SK-N-SH (cell line): ENCODE data around the gene GPLD1. TPM values are rescaled to one million over a fixed set of nuclear protein-coding genes. Genes with fewer than 3 reads are reported as not detected.

ENCODE experiments used
- CTCF ChIA-PET: fragments of 300-600, 350-600 bp; formaldehyde crosslinking; extraction: SDS; loops from one replicate; lab custom pipeline; 2021; lab: Yijun Ruan, JAX
- POLR2A ChIA-PET: fragments of 350-600 bp; sonication (Branson Sonifier 250); formaldehyde crosslinking; extraction: SDS; loops from one replicate; lab custom pipeline; 2020; ENCODE audit warnings: antibody characterized with exemption, inconsistent platforms; lab: Yijun Ruan, JAX
- DNase-seq: peaks from one replicate; pipeline ENCODE4 v3.0.0; 2012
- H2AFZ ChIP-seq: fragments of 200-600 bp; sonication (generic); 2 replicates; pipeline ENCODE4 v1.8.1; 2016; ENCODE audit warnings: antibody characterized with exemption, mild to moderate bottlenecking, low read depth
- H3F3A ChIP-seq: fragments of 200-600 bp; sonication (generic); replicated peaks from 2 replicates; pipeline ENCODE3; 2016; ENCODE audit warnings: antibody characterized with exemption, mild to moderate bottlenecking; ENCODE audit not compliant: insufficient read depth
- H3K27ac ChIP-seq, 2 experiments: fragments of 200-500 bp in 1 of 2; fragments of 200-600 bp in 1 of 2; sonication (Bioruptor generic) in 1 of 2; sonication (generic), shearing (Covaris generic) in 1 of 2; 2 replicates each; pipeline versions ENCODE4 v1.5.1 to v1.6.1; 2014 to 2016; ENCODE audit warnings: low read depth in 2 of 2, inconsistent platforms in 1 of 2, low read length in 1 of 2, mild to moderate bottlenecking in 1 of 2, mixed read lengths in 1 of 2
- H3K27me3 ChIP-seq: fragments of 200-600 bp; sonication (generic), shearing (Covaris generic); 2 replicates; pipeline ENCODE4 v1.6.1; 2016; ENCODE audit warnings: mixed run types; ENCODE audit not compliant: insufficient read depth
- H3K36me3 ChIP-seq, 2 experiments: fragments of 200-500 bp in 1 of 2; fragments of 200-600 bp in 1 of 2; sonication (Bioruptor generic) in 1 of 2; sonication (generic) in 1 of 2; replicated peaks in 1 of 2; 2 replicates each; pipeline versions ENCODE3 to v1.5.1; 2014 to 2016; ENCODE audit warnings: low read length in 1 of 2, mild to moderate bottlenecking in 1 of 2; ENCODE audit not compliant: insufficient read depth in 2 of 2, control insufficient read depth in 1 of 2
- H3K4me1 ChIP-seq, 2 experiments: fragments of 200-500 bp in 1 of 2; fragments of 200-600 bp in 1 of 2; sonication (Bioruptor generic) in 1 of 2; sonication (generic), shearing (Covaris generic) in 1 of 2; 2 replicates each; pipeline versions ENCODE4 v1.5.1 to v1.6.1; 2014 to 2016; ENCODE audit warnings: low read depth in 1 of 2, low read length in 1 of 2, mixed run types in 1 of 2; ENCODE audit not compliant: insufficient read depth in 2 of 2, control insufficient read depth in 1 of 2
- H3K4me2 ChIP-seq: fragments of 200-600 bp; sonication (generic), shearing (Covaris generic); 2 replicates; pipeline ENCODE4 v1.6.1; 2017; ENCODE audit warnings: mixed run types
- H3K4me3 ChIP-seq, 2 experiments: fragments of 200-500 bp in 1 of 2; fragments of 200-600 bp in 1 of 2; sonication (Bioruptor generic) in 1 of 2; sonication (generic), shearing (Covaris generic) in 1 of 2; 2 replicates each; pipeline versions ENCODE4 v1.5.1 to v1.8.1; 2014 to 2016; ENCODE audit warnings: low read depth in 2 of 2, inconsistent platforms in 1 of 2, low read length in 1 of 2, mild to moderate bottlenecking in 1 of 2, mixed read lengths in 1 of 2, moderate library complexity in 1 of 2
- H3K79me2 ChIP-seq: fragments of 200-600 bp; sonication (generic); 2 replicates; pipeline ENCODE4 v1.8.1; 2017; ENCODE audit warnings: mild to moderate bottlenecking; ENCODE audit not compliant: insufficient read depth
- H3K9ac ChIP-seq: fragments of 200-600 bp; sonication (generic); 2 replicates; pipeline ENCODE4 v1.6.1; 2017; ENCODE audit warnings: mixed run types
- H3K9me2 ChIP-seq: fragments of 200-600 bp; sonication (generic); 2 replicates; pipeline ENCODE4 v1.6.1; 2017; ENCODE audit warnings: mixed run types
- H3K9me3 ChIP-seq: fragments of 200-600 bp; sonication (generic); 2 replicates; pipeline ENCODE4 v1.6.1; 2017; ENCODE audit warnings: mixed run types, mild to moderate bottlenecking, moderate library complexity
- H4K20me1 ChIP-seq: fragments of 200-600 bp; sonication (generic); 2 replicates; pipeline ENCODE4 v1.6.1; 2017; ENCODE audit warnings: mild to moderate bottlenecking, mixed run types; ENCODE audit not compliant: insufficient read depth
- CTCF ChIP-seq: fragments of 200-600 bp; sonication (generic); IDR thresholded peaks from 2 replicates; pipeline ENCODE4 v1.6.1; 2017; ENCODE audit warnings: antibody characterized with exemption, mild to moderate bottlenecking, moderate library complexity
- ELF1 ChIP-seq: IDR thresholded peaks from 2 replicates; pipeline ENCODE4 v1.4.0; 2012
- EP300 ChIP-seq, 2 experiments: IDR thresholded peaks; 2 replicates each; pipeline versions ENCODE4 v1.4.0 to v1.6.1; 2012; ENCODE audit warnings: borderline replicate concordance in 1 of 2, low read depth in 1 of 2, low read length in 1 of 2
- EZH2phosphoT487 ChIP-seq: fragments of 200-600 bp; sonication (generic); IDR thresholded peaks from 2 replicates; pipeline ENCODE4 v1.6.1; 2017; ENCODE audit warnings: low read depth, mixed run types, mild to moderate bottlenecking, antibody characterized with exemption, moderate library complexity, borderline replicate concordance
- FOXJ3 ChIP-seq: sonication (generic); formaldehyde crosslinking; IDR thresholded peaks from 2 replicates; pipeline ENCODE4 v1.5.1; 2020; ENCODE audit warnings: mild to moderate bottlenecking, missing genetic modification reagents
- FOXM1 ChIP-seq: IDR thresholded peaks from 2 replicates; pipeline ENCODE4 v1.4.0; 2012; ENCODE audit warnings: low read depth, mild to moderate bottlenecking
- GATA2 ChIP-seq: sonication (generic); formaldehyde crosslinking; IDR thresholded peaks from 2 replicates; pipeline ENCODE4 v1.5.0; 2020; ENCODE audit warnings: mild to moderate bottlenecking, missing genetic modification reagents
- JUND ChIP-seq: IDR thresholded peaks from 2 replicates; pipeline ENCODE4 v1.4.0; 2012
- MXI1 ChIP-seq: IDR thresholded peaks from 2 replicates; pipeline ENCODE4 v1.6.1; 2012; ENCODE audit warnings: mild to moderate bottlenecking, low read depth, low read length, improper control_type of control experiment
- NFIC ChIP-seq: IDR thresholded peaks from 2 replicates; pipeline ENCODE4 v1.4.0; 2012; ENCODE audit warnings: borderline replicate concordance
- NRF1 ChIP-seq: IDR thresholded peaks from 2 replicates; pipeline ENCODE4 v1.6.1; 2012; ENCODE audit warnings: low read depth, mild to moderate bottlenecking, low read length
- PBX3 ChIP-seq: IDR thresholded peaks from 2 replicates; pipeline ENCODE4; 2012
- RAD21 ChIP-seq: IDR thresholded peaks from 2 replicates; pipeline ENCODE4 v1.6.1; 2012; ENCODE audit warnings: mild to moderate bottlenecking, low read length
- RFX5 ChIP-seq: IDR thresholded peaks from 2 replicates; pipeline ENCODE4 v1.6.1; 2012; ENCODE audit warnings: mild to moderate bottlenecking, improper control_type of control experiment, low read length
- RXRA ChIP-seq: IDR thresholded peaks from 2 replicates; pipeline ENCODE4 v1.4.0; 2012; ENCODE audit warnings: low read depth, mild to moderate bottlenecking, borderline replicate concordance
- SIN3A ChIP-seq: IDR thresholded peaks from 2 replicates; pipeline ENCODE4 v1.6.1; 2012; ENCODE audit warnings: low read depth, mild to moderate bottlenecking, low read length, moderate library complexity, borderline replicate concordance
- SMC3 ChIP-seq: IDR thresholded peaks from 2 replicates; pipeline ENCODE4 v1.6.1; 2012; ENCODE audit warnings: low read depth, low read length, improper control_type of control experiment
- TAF1 ChIP-seq: IDR thresholded peaks from 2 replicates; pipeline ENCODE4 v1.6.1; 2012; ENCODE audit warnings: low read depth, mild to moderate bottlenecking, low read length, moderate library complexity, borderline replicate concordance
- TCF12 ChIP-seq: IDR thresholded peaks from 2 replicates; pipeline ENCODE4 v1.4.0; 2012
- TEAD4 ChIP-seq: IDR thresholded peaks from 2 replicates; pipeline ENCODE4 v1.4.0; 2012; ENCODE audit warnings: mild to moderate bottlenecking, borderline replicate concordance; ENCODE audit not compliant: insufficient read depth
- USF1 ChIP-seq: IDR thresholded peaks from 2 replicates; pipeline ENCODE4 v1.4.0; 2012; ENCODE audit warnings: low read depth, borderline replicate concordance
- YY1 ChIP-seq: IDR thresholded peaks from 2 replicates; pipeline ENCODE4 v1.4.0; 2012; ENCODE audit warnings: low read depth, mild to moderate bottlenecking
- ZBTB33 ChIP-seq: IDR thresholded peaks from 2 replicates; pipeline ENCODE4 v1.4.0; 2012; ENCODE audit warnings: low read depth, borderline replicate concordance
- WGBS: methylation state at CpG from one replicate; pipeline ENCODE4 v1.1.6; 2017; ENCODE audit warnings: low lambda C conversion rate; 5-methylcytosine and 5-hydroxymethylcytosine counted together
- polyA plus RNA-seq, 3 experiments: library from polyadenylated mRNA; depleted of rRNA; stranded (reverse); fragments of >200 nt; gene quantifications; 2 replicates each; pipeline ENCODE4 v1.2.3, GENCODE V29; 2012

Gene GPLD1
- polyA plus RNA-seq, 1 of the 3 experiments (the other 2 are of a cell fraction) = 0.94 TPM

GRCh38 chr6:24432611-24433010 is 56.8 kb downstream of the GPLD1 start:
- peaks cover 6% of the 10 kb centered on the region for H3F3A ChIP-seq
- TF ChIP-seq YY1 = no peak
- POLR2A ChIA-PET = no interaction called here
- no peaks in the 10 kb centered on the region; a peak in 1 of 4 replicates for H3K4me1 ChIP-seq
- H3K27ac ChIP-seq = no peak overlapping the region
- H3K36me3 ChIP-seq = no peaks in the 10 kb centered on the region
- no peaks in the 10 kb centered on the region for H3K79me2 ChIP-seq
- WGBS = 94% methylated on average over 9 of the region's 9 CpGs
- H2AFZ ChIP-seq = no peak overlapping the region
- DNase-seq = no peak
- no peak overlapping the region for H3K9ac ChIP-seq
- no peaks in the 10 kb centered on the region for H3K9me2 ChIP-seq
- no peaks in the 10 kb centered on the region for H3K9me3 ChIP-seq
- no peaks in the 10 kb centered on the region for H3K27me3 ChIP-seq
- CTCF ChIA-PET = interaction anchor here (1.2 to 2.4 kb wide), 3 partner anchors 23 to 252 kb away, joined by 3 to 6 read pairs (median 5); no protein-coding TSS in a partner anchor
- H3K4me3 ChIP-seq = no peak overlapping the region
- no peak overlapping the region for H3K4me2 ChIP-seq
- H4K20me1 ChIP-seq = no peaks in the 10 kb centered on the region

- ChIA-PET POLR2A (no interaction called here), CTCF (interaction anchor here (0.6 to 2.4 kb wide), 12 partner anchors 12 to 152 kb away, joined by 3 to 6 read pairs (median 4); partner anchors contain the start of gene ALDH5A1)
- no peak overlapping the region for H2AFZ ChIP-seq
- peaks cover under 1 to 7% of the 10 kb centered on the region in 2 experiments for H3K36me3 ChIP-seq
- H3K4me3 ChIP-seq = no peak overlapping the region
- no peaks in the 10 kb centered on the region for H3K9me3 ChIP-seq
- TF ChIP-seq GATA2 (CRISPR knock-in tag) (no peak), NRF1 (no peak), FOXM1 (no peak), RXRA (no peak), SMC3 (peak; percentile 23; the same call in 1 of the 2 replicates), YY1 (no peak), RAD21 (peak; percentile 61), FOXJ3 (CRISPR knock-in tag) (no peak), ZBTB33 (no peak), ELF1 (no peak), TEAD4 (no peak), NFIC (no peak), MXI1 (no peak), EZH2phosphoT487 (no peak), TAF1 (no peak), TCF12 (no peak), RFX5 (no peak), CTCF (peak; percentile 81), PBX3 (no peak), USF1 (no peak), EP300 (IDR thresholded peaks at IDR 0.05; ENCODE audit: borderline replicate concordance in 1 of 2, low read depth in 1 of 2, low read length in 1 of 2) (no peak), JUND (no peak), SIN3A (no peak)
- no peaks in the 10 kb centered on the region for H3K9me2 ChIP-seq
- H3F3A ChIP-seq = peaks cover 6% of the 10 kb centered on the region
- DNase-seq = peak; percentile 66
- no peak overlapping the region for H3K27ac ChIP-seq
- 64% methylated on average over 1 of the region's 1 CpG for WGBS
- H4K20me1 ChIP-seq = no peaks in the 10 kb centered on the region
- no peaks in the 10 kb centered on the region; a peak in 1 of 4 replicates for H3K4me1 ChIP-seq
- no peaks in the 10 kb centered on the region for H3K79me2 ChIP-seq
- no peak overlapping the region for H3K9ac ChIP-seq
- H3K4me2 ChIP-seq = no peak overlapping the region
- no peaks in the 10 kb centered on the region for H3K27me3 ChIP-seq
Observed at GRCh38 chr6:24431045-24431451, 58.3 kb downstream of the GPLD1 start.
